HG02798 (cell line): Measurements from ENCODE around the gene FOXG1.

Source experiments
- ATAC-seq: cut with Tn5 transposase; IDR thresholded peaks from one replicate; pipeline ENCODE4 v1.9.1; 2021; ENCODE audit warnings: mild to moderate bottlenecking; ENCODE audit not compliant: unreplicated experiment, poor library complexity

Gene FOXG1

DNA sequence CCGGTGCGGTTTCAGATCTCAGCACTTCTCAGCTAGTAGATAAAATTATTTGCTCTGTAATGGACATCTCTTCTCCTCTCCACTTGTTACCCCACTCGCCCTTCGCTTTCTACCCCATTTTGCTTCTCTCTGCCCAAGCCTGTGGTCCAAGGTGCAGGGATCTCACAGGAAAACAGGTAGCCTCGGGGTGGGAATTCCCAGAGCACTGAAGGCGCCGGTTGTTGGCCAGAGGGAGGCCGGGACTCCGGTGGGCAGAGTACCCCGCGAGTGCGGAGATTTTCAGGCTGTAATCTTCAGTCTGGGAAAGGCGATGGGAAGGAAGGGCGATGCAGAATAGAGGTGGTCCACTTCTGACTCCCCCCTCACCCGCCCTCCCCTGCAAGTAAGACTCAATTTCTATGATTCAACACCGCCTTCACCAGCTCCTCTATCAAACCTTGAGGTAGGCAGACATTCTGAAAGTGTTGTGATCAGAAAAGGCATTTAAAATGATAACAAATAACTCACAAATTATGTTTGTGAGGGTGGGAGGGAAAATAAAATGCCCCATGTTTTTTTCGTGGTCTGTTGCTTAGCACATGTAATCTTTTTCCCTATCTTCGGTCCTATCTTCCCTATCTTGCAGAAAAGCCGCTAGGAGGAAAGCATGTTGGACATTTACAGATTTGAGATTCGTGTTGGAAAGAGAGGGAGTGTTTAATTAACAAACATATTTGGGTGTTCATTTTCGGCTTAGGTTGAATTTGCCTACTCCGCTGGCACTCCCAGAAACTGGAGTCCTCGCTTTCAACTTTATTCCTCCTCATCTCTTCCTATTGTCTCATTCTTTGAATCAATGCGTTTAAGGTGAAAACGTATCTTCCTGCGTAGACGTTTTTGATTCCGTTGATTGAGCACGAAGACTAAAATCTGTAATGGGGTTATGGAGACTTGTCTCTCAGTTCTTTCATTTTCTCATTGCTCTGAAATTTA lies 8.5 kb downstream of the FOXG1 start:
- no peak for ATAC-seq

- ATAC-seq = no peak
Measured at GRCh38 chr14:28776482-28777266, 10.1 kb downstream of the FOXG1 start.

- ATAC-seq = no peak
Measured at GRCh38 chr14:28777471-28778137, 11.0 kb downstream of the FOXG1 start.

GRCh38 chr14:28778138-28779117 lies 11.8 kb downstream of the FOXG1 start:
- ATAC-seq = no peak

DNA sequence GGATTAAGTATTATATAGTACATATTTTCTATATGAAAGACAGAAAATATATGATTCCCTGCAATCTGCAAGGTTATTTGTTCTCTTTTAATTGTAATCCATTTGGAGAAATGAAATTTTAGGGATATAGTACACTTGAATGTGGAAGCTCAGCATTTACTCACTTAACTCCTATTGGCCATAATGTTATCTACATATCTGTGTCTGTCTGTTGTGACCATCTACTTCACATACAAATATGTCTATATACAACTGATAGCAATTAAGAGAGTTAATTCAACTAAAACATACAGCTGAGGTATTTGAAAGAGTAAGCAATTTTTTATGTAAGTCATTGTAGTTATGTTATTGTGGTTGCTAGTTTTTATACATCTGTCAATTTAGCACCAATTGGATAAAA lies 12.9 kb downstream of the FOXG1 start:
- ATAC-seq = no peak

GRCh38 chr14:28780843-28781820 lies 14.5 kb downstream of the FOXG1 start:
- no peak for ATAC-seq

- ATAC-seq = no peak
Measured at GRCh38 chr14:28782301-28782700, 15.7 kb downstream of the FOXG1 start.

- no peak for ATAC-seq
Measured at GRCh38 chr14:28783664-28784063, 17.1 kb downstream of the FOXG1 start.

- no peak for ATAC-seq
Measured at GRCh38 chr14:28784096-28785048, 17.8 kb downstream of the FOXG1 start.

DNA sequence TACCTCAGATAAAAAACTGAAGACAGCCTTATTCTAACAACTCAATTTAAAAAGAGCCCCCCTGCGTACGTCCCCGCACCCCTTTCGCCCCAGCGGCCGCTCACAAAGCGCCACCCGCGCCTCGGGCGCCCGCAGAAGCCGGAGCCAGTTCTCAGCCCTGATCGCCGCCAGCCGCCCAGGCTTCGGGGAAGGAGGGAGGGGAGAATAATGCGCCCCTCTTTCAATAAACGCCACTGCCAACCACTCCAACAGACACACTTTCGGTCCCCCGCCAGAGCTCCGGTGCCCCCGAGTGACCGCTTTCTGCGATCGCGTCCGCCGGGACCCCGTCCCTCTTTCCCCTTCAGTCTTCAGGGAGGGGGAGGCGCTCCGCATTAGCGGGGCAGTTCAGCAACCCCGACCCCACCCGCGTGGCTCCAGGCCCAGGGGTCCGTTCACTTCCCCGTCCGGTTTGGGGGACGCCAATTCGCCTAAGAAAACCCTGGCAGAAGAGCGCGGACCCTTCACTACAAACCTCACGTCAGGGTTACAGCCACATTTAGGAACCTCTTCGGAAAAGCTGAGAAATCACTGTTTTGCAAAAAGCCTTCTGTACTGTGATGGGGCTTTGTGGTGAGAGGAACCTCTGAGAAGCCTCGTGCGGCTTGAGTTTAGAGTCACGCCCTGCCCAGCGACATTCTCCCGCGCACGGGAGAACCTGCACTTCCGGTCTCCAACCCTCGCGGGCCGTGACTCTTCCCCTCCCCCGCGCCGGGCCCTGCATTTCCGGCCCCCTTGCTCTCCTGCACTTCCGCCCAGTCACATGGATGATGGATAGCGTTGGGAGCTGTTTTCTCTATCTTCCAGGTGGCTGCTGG lies 18.7 kb downstream of the FOXG1 start:
- no peak for ATAC-seq

- no peak for ATAC-seq
Measured at GRCh38 chr14:28807518-28807917, 40.9 kb downstream of the FOXG1 start.

- ATAC-seq = no peak
Measured at GRCh38 chr14:28813810-28814209, 47.2 kb downstream of the FOXG1 start.
